ENCODE data around the gene PPDPF. TPM values are rescaled to one million over a fixed set of nuclear protein-coding genes. Genes with fewer than 3 reads are reported as not detected.

Gene PPDPF
- total and polyA plus RNA-seq, 4 donors: 176 to 386 (median 275) TPM

DNA sequence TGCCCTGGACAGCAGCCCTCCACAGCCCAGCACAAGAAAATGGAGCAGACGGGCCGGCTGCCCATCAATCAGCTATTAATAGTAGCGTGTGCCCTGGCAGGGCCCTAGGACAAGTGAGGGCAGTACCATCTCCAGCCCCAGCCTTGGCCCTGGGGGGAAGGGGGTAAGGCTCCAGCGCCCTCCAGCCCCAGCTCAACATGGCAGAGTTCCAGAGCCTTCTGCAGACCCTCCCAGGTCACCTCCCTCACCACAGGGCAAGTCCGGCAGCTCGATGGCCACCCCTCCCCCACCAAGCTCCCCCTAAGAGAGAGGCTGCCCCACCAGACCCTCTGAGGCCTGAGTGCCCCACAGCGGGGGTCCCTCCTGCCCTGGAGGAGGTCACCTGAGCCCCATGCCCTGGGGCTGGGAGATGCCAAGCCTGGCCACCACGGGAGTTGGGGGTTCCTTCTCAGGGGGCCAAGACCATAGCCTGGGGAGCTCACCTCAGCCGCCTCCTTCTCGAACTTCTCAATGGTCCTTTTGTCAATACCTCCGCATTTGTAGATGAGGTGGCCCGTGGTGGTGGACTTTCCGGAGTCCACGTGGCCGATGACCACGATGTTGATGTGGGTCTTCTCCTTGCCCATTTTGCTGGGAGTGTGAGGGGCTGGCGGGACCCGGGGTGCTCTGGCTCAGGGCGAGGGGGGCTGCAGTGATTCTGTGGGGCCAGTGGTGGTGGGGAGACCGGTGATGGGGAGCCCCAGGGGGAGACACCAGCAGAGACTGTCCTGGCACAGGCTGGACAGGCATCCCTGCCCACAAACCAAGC lies 23.2 kb upstream of the PPDPF start:
- DNase-seq (peak in 1 of 2 donors; percentile 72), ATAC-seq (ENCODE audit: low FRiP score) (no peak)
- Histone ChIP-seq H3K27me3 (ENCODE audit: control insufficient read depth in 1 of 2, insufficient read depth in 2 of 2, low read length in 1 of 2) (no peaks in the 10 kb centered on the region), H3K4me1 (ENCODE audit: control insufficient read depth in 1 of 2, insufficient read depth in 2 of 2, low read length in 2 of 2) (no peaks in the 10 kb centered on the region), H3K36me3 (ENCODE audit: control insufficient read depth in 1 of 2, insufficient read depth in 2 of 2, low read length in 1 of 2) (no peaks in the 10 kb centered on the region), H3K4me3 (ENCODE audit: low read length in 2 of 2) (no peak overlapping the region), H3K27ac (ENCODE audit: low read depth in 1 of 2, low read length in 2 of 2) (no peak overlapping the region), H3K9me3 (ENCODE audit: control insufficient read depth, low read length) (no peaks in the 10 kb centered on the region)
- 66 to 69% methylated on average over 20 of the region's 20 CpGs for WGBS, 2 donors
- intact Hi-C loops (cut with DNase I): no loop called here

DNA sequence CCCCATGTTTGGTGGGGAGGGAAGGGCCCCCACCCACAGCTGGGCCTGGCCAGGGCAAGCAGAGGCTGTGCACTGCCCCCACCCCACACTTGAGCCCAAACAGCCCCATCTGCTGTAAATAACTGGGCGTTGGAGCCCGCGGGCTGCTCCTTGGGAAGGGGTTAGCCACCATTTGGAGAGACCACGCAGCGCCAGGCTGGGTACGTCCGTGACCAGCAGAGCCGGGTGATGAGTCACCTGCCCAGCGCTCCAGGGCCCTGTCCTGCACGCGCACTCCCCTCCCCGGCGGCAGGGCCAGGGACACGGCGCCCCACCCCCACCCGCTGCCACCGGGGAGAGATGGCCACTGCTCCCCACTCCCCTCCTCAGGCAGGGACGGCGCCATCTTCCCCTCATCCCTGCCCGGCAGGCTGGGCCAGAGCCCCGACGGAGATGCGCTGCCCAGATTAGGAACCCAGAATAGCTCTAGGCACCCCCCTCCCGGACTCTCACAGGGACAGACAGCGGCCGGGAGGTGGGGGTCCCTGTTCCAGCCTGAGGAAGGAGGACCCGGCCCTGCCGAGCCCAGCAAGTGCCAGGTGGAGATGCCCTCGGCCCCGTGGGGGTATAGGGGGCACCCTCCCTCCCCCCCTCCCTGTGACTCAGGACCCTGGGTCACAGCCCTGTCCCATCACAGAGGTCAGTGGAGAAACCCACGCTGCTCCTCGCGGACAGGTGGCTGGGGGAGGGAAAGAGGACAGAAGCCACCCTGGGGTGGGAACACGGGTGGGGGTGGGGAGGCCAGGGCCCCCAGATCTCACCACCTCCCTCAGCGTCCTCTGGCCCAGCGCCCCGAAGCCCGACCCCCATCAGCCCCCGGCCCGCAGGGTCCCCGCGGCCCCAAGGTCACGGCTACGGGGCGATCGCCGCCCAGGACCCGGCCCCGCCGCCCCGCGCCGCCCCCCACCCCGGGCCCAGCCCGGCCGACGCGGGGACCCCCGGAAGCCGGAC lies 22.3 kb upstream of the PPDPF start:
- Histone ChIP-seq H3K9me3 (ENCODE audit: control insufficient read depth, low read length) (no peaks in the 10 kb centered on the region), H3K4me1 (ENCODE audit: control insufficient read depth in 1 of 2, insufficient read depth in 2 of 2, low read length in 2 of 2) (no peaks in the 10 kb centered on the region), H3K27ac (ENCODE audit: low read depth in 1 of 2, low read length in 2 of 2) (no peak overlapping the region), H3K36me3 (ENCODE audit: control insufficient read depth in 1 of 2, insufficient read depth in 2 of 2, low read length in 1 of 2) (no peaks in the 10 kb centered on the region), H3K4me3 (ENCODE audit: low read length in 2 of 2) (peak overlapping the region in 1 of 2 donors; percentile 18), H3K27me3 (ENCODE audit: control insufficient read depth in 1 of 2, insufficient read depth in 2 of 2, low read length in 1 of 2) (no peaks in the 10 kb centered on the region)
- intact Hi-C loops (cut with DNase I): no loop called here
- ATAC-seq (ENCODE audit: low FRiP score): no peak
- DNase-seq: peak in 1 of 2 donors; percentile 82
- WGBS, 2 donors: 6 to 7% methylated on average over 25 to 60 of the region's 60 CpGs

- Histone ChIP-seq H3K27ac (ENCODE audit: low read depth in 1 of 2, low read length in 2 of 2) (no peak within 1 kb of the TSS), H3K4me3 (ENCODE audit: low read length in 2 of 2) (peak within 1 kb of the TSS in 1 of 2 donors; percentile 18), H3K9me3 (ENCODE audit: control insufficient read depth, low read length) (peaks cover 1% of the 10 kb centered on the region), H3K4me1 (ENCODE audit: control insufficient read depth in 1 of 2, insufficient read depth in 2 of 2, low read length in 2 of 2) (no peaks in the 10 kb centered on the region), H3K27me3 (ENCODE audit: control insufficient read depth in 1 of 2, insufficient read depth in 2 of 2, low read length in 1 of 2) (no peaks in the 10 kb centered on the region), H3K36me3 (ENCODE audit: control insufficient read depth in 1 of 2, insufficient read depth in 2 of 2, low read length in 1 of 2) (no peaks in the 10 kb centered on the region)
- no peak for ATAC-seq (ENCODE audit: low FRiP score)
- peak in 1 of 2 donors; percentile 80 for DNase-seq
- 1% methylated on average over 27 to 58 of the region's 58 CpGs for WGBS, 2 donors
- intact Hi-C loops (cut with DNase I): no loop called here
Observed at GRCh38 chr20:63498960-63499337, 21.6 kb upstream of the PPDPF start, which contains the start of gene EEF1A2. Gene EEF1A2 (minus strand): TSS chr20:63499083. CDS start chr20:63497763, 1,320 bp downstream.

GRCh38 chr20:63499338-63499969 lies 21.1 kb upstream of the PPDPF start:
- H3K27me3 ChIP-seq (ENCODE audit: control insufficient read depth in 1 of 2, insufficient read depth in 2 of 2, low read length in 1 of 2): no peaks in the 10 kb centered on the region
- DNase-seq: peak in 1 of 2 donors; percentile 73
- peaks cover 2% of the 10 kb centered on the region for H3K9me3 ChIP-seq (ENCODE audit: control insufficient read depth, low read length)
- H3K27ac ChIP-seq (ENCODE audit: low read depth in 1 of 2, low read length in 2 of 2): no peak overlapping the region
- intact Hi-C loops (cut with DNase I): no loop called here
- no peaks in the 10 kb centered on the region for H3K4me1 ChIP-seq (ENCODE audit: control insufficient read depth in 1 of 2, insufficient read depth in 2 of 2, low read length in 2 of 2)
- peak overlapping the region in 1 of 2 donors; percentile 18 for H3K4me3 ChIP-seq (ENCODE audit: low read length in 2 of 2)
- H3K36me3 ChIP-seq (ENCODE audit: control insufficient read depth in 1 of 2, insufficient read depth in 2 of 2, low read length in 1 of 2): no peaks in the 10 kb centered on the region
- WGBS, 2 donors: 7 to 9% methylated on average over 33 to 48 of the region's 48 CpGs
- ATAC-seq (ENCODE audit: low FRiP score): no peak

DNA sequence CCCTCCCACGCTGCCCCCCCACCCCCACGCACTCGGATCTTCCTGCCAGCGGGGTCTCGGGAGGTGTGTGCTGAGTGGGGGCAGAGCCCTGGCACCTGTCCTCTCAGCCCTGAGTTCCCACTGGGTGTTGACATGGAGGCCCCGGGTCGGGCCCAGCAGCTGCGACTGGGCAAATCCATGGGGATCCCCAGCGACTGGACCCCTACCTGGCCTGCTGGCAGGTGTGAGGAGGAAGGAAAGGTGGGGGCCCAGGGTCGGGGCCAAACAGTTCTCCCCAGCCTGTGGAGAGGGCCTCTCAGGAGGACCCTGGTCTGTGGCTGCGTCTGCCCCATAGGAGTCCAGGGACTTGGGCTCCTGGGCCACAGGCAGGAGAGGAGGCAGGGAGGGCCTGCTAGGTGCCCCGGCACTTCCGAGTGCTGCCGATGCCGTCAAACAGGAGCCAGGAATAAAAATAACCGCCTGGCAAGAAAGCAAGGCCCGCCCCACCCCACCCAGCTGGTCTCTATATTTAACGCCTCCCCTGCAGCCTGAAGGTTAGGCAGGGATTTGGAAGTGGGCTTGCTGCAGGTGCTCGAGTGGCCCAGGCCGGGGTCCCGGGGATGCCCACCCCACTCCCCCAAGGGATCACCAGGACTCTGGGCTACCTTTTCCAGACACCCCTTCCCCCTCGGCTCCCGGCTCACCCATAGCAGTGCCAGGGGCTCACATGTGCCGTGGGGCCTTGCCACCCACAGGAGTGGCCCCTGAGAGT lies 20.2 kb upstream of the PPDPF start:
- intact Hi-C loops (cut with DNase I): no loop called here
- WGBS, 2 donors: 78 to 84% methylated on average over 23 to 24 of the region's 24 CpGs
- H3K36me3 ChIP-seq (ENCODE audit: control insufficient read depth in 1 of 2, insufficient read depth in 2 of 2, low read length in 1 of 2): no peaks in the 10 kb centered on the region

DNA sequence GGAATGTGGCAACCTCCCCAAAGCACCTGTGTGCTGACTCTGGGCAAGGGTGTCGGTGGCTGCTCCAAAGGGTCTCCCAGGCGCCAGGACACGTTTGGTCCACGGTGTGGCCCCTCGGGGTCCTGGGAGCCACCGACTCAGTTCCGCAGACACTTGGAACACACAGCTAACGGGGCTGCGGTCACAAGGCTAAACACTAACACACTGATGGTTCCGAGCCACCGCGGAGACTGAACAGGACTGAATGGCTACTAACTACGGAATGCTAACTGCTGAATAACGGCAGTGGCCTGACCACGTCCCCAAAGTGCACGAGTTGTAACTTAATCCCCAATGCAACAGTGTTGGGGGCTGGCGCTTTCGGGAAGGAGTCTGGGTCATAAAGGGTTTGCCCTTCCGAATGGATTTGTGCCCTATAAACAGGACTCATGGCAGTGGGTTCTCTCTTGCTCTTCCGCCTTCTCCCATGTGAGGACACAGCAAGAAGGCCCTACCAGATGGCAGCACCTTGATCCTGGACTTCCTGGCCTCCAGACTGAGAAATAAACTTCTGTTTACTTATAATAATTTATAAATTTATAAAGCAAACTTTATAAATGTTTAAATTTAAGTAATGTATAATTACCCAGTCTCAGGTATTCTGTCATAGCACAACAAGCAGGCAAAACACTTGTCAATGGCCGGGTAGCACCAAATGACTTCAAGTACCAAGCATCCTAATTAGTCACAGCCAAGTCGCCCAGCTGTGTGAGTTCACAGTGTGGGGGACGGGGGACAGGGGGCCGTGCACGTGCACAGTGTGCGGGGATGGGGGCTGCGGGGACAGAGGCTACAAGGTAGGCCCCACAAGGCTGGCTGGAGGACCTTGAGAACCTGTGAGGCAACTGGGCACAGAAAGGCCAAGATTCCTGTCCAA lies 19.4 kb upstream of the PPDPF start:
- no peaks in the 10 kb centered on the region for H3K4me1 ChIP-seq (ENCODE audit: control insufficient read depth in 1 of 2, insufficient read depth in 2 of 2, low read length in 2 of 2)
- H3K4me3 ChIP-seq (ENCODE audit: low read length in 2 of 2): no peak overlapping the region
- H3K27ac ChIP-seq (ENCODE audit: low read depth in 1 of 2, low read length in 2 of 2): no peak overlapping the region
- ATAC-seq (ENCODE audit: low FRiP score) (no peak), DNase-seq (peak in 1 of 2 donors; percentile 61)
- no peaks in the 10 kb centered on the region for H3K36me3 ChIP-seq (ENCODE audit: control insufficient read depth in 1 of 2, insufficient read depth in 2 of 2, low read length in 1 of 2)
- WGBS, 2 donors: 83 to 86% methylated on average over 27 of the region's 27 CpGs
- no peaks in the 10 kb centered on the region for H3K27me3 ChIP-seq (ENCODE audit: control insufficient read depth in 1 of 2, insufficient read depth in 2 of 2, low read length in 1 of 2)
- H3K9me3 ChIP-seq (ENCODE audit: control insufficient read depth, low read length): peaks cover 9% of the 10 kb centered on the region
- intact Hi-C loops (cut with DNase I): no loop called here

More for the DNA sequence above, 20.2 kb upstream of the PPDPF start:
- no peak overlapping the region for H3K27ac ChIP-seq (ENCODE audit: low read depth in 1 of 2, low read length in 2 of 2)
- peak in 1 of 2 donors; percentile 69 for DNase-seq
- no peak for ATAC-seq (ENCODE audit: low FRiP score)
- H3K4me3 ChIP-seq (ENCODE audit: low read length in 2 of 2): no peak overlapping the region
- peaks cover 8% of the 10 kb centered on the region for H3K9me3 ChIP-seq (ENCODE audit: control insufficient read depth, low read length)
- H3K4me1 ChIP-seq (ENCODE audit: control insufficient read depth in 1 of 2, insufficient read depth in 2 of 2, low read length in 2 of 2): no peaks in the 10 kb centered on the region
- H3K27me3 ChIP-seq (ENCODE audit: control insufficient read depth in 1 of 2, insufficient read depth in 2 of 2, low read length in 1 of 2): no peaks in the 10 kb centered on the region

- intact Hi-C loops (cut with DNase I): no loop called here
- Histone ChIP-seq H3K9me3 (ENCODE audit: control insufficient read depth, low read length) (peaks cover 9% of the 10 kb centered on the region), H3K4me1 (ENCODE audit: control insufficient read depth in 1 of 2, insufficient read depth in 2 of 2, low read length in 2 of 2) (no peaks in the 10 kb centered on the region), H3K36me3 (ENCODE audit: control insufficient read depth in 1 of 2, insufficient read depth in 2 of 2, low read length in 1 of 2) (no peaks in the 10 kb centered on the region), H3K4me3 (ENCODE audit: low read length in 2 of 2) (no peak overlapping the region), H3K27me3 (ENCODE audit: control insufficient read depth in 1 of 2, insufficient read depth in 2 of 2, low read length in 1 of 2) (no peaks in the 10 kb centered on the region), H3K27ac (ENCODE audit: low read depth in 1 of 2, low read length in 2 of 2) (no peak overlapping the region)
- DNase-seq: peak in 1 of 2 donors; percentile 77
- WGBS, 2 donors: 13 to 21% methylated on average over 25 to 26 of the region's 26 CpGs
- ATAC-seq (ENCODE audit: low FRiP score): no peak
Observed at GRCh38 chr20:63501818-63502670, 18.5 kb upstream of the PPDPF start.
